OCI-LY3 (cell line): Measurements from ENCODE around the gene C1orf21.

ENCODE experiments used
- H2AFZ ChIP-seq: fragments of 200-600, 300-600 bp; shearing (Covaris generic); 2 replicates; pipeline ENCODE4 v1.6.0; 2014; ENCODE audit warnings: antibody characterized with exemption, low read depth, low read length
- H3K27ac ChIP-seq: fragments of 200-600, 300-600 bp; sonication (generic); 2 replicates; pipeline ENCODE4 v1.5.1; 2014; ENCODE audit warnings: mild to moderate bottlenecking, low read length, moderate library complexity, mixed read lengths
- H3K27me3 ChIP-seq: fragments of 200-600, 300-600 bp; sonication (generic); 2 replicates; pipeline ENCODE4 v1.6.1; 2014; ENCODE audit warnings: low read depth, low read length, mixed read lengths
- H3K36me3 ChIP-seq: fragments of 200-600, 300-600 bp; sonication (generic); replicated peaks from 2 replicates; pipeline ENCODE3; 2014; ENCODE audit warnings: low read depth, low read length, mixed read lengths
- H3K4me1 ChIP-seq: fragments of 300-600, 200-600 bp; sonication (generic); 2 replicates; pipeline ENCODE4 v1.6.1; 2014; ENCODE audit warnings: low read length, mixed read lengths
- H3K4me2 ChIP-seq: fragments of 200-600, 300-600 bp; sonication (generic); 2 replicates; pipeline ENCODE4 v1.6.1; 2014; ENCODE audit warnings: low read length, mixed read lengths
- H3K4me3 ChIP-seq: fragments of 300-600, 200-600 bp; sonication (generic); 2 replicates; pipeline ENCODE4 v1.5.1; 2014; ENCODE audit warnings: antibody characterized with exemption, mild to moderate bottlenecking, low read length, moderate library complexity
- H3K79me2 ChIP-seq: fragments of 300-600, 200-600 bp; shearing (Covaris generic); 2 replicates; pipeline ENCODE4 v1.6.1; 2014; ENCODE audit warnings: mild to moderate bottlenecking, low read length, mixed read lengths
- H3K9ac ChIP-seq: fragments of 300-600, 200-600 bp; shearing (Covaris generic); 2 replicates; pipeline ENCODE4 v1.6.0; 2014; ENCODE audit warnings: mild to moderate bottlenecking, low read length, moderate library complexity
- H3K9me3 ChIP-seq: fragments of 200-600, 300-600 bp; shearing (Covaris generic); 2 replicates; pipeline ENCODE4 v1.6.1; 2014; ENCODE audit warnings: low read length, mixed read lengths; ENCODE audit not compliant: insufficient read depth
- H4K20me1 ChIP-seq: fragments of 200-600, 300-600 bp; sonication (generic); 2 replicates; pipeline ENCODE4 v1.6.1; 2016; ENCODE audit warnings: low read length, mixed read lengths; ENCODE audit not compliant: insufficient read depth
- CTCF ChIP-seq: fragments of 200-600, 300-600 bp; sonication (generic); IDR thresholded peaks from 2 replicates; pipeline ENCODE4 v1.5.1; 2014; ENCODE audit warnings: antibody characterized with exemption, low read length, low read depth
- EZH2phosphoT487 ChIP-seq: fragments of 200-600 bp; shearing (Covaris generic); IDR thresholded peaks from 2 replicates; pipeline ENCODE4 v1.6.1; 2018; ENCODE audit warnings: antibody characterized with exemption, mixed run types, low read depth

C1orf21 gene

DNA sequence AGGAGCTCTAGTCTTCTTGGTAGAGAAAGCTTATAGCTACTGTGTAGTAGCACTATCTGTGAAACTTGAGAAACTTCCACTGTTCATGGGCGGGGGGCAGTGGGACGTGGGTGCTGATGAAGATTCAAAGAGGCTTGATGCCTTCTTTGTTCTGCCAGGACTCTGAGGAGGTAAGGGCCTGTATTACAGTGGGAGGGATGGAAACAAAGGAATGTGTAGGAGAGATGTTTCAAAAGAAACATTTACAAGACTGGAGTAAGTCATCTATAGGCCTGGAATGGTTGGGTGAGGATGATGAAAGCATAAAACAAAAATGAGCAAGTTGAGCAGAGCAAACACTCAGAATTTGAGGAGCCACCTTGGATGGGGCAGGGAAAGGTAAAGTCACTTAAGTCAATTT is 89.4 kb downstream of the C1orf21 start:
- TF ChIP-seq CTCF (no peak), EZH2phosphoT487 (no peak)
- Histone ChIP-seq H3K4me3 (no peak overlapping the region), H3K36me3 (peaks cover 31% of the 10 kb centered on the region)

DNA sequence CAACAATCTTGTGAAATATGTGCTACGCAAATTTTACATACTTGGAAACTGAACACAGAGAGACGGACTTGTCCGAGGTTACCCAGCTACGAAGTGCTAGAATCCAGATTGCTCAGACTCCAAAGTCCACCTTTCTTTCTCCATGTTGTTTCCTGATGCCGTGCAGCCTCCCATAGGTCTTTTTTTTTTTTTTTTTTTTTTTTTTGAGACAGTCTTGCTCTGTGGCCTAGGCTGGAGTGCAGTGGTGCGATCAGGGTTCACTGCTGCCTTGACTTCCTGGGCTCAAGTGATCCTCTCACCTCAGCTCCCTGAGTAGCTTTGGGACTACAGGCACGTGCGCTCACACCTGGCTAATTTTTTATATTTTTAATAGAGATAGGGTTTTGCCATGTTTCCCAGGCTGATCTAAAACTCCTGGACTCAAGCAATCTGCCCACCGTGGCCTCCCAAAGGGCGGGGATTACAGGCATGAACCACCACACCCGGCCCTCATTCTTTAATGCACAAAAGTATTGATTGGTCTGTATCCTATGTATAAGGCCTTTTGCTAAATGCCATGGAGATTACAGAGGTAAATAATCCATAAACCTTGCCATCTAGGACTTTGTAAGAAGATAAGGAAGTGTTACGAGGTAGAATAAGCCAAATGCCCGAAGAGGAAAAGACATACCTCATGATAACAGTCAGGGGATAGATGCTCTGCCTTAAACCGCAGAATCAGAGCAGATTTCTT is 92.8 kb downstream of the C1orf21 start:
- no peaks in the 10 kb centered on the region for H3K79me2 ChIP-seq
- no peak overlapping the region for H3K9ac ChIP-seq
- no peak overlapping the region for H3K27ac ChIP-seq
- no peak for TF ChIP-seq CTCF
- no peak for TF ChIP-seq EZH2phosphoT487
- H4K20me1 ChIP-seq: no peaks in the 10 kb centered on the region
- H3K9me3 ChIP-seq: 0 out of 2 replicates have a peak, but pooled peaks cover 7% of the 10 kb centered on the region
- peaks cover 9% of the 10 kb centered on the region for H3K4me1 ChIP-seq
- no peaks in the 10 kb centered on the region for H3K27me3 ChIP-seq
- no peak overlapping the region for H3K4me3 ChIP-seq
- H3K4me2 ChIP-seq: no peak overlapping the region
- H2AFZ ChIP-seq: no peak overlapping the region
- H3K36me3 ChIP-seq: peaks cover 14% of the 10 kb centered on the region

More for the DNA sequence above, 89.4 kb downstream of the C1orf21 start:
- Histone ChIP-seq H3K27me3 (no peaks in the 10 kb centered on the region), H3K9me3 (peaks cover 26% of the 10 kb centered on the region; the same call in 1 of the 2 replicates), H3K4me2 (no peak overlapping the region), H4K20me1 (no peaks in the 10 kb centered on the region), H3K4me1 (no peaks in the 10 kb centered on the region), H3K27ac (no peak overlapping the region), H3K9ac (no peak overlapping the region), H2AFZ (no peak overlapping the region), H3K79me2 (no peaks in the 10 kb centered on the region)

DNA sequence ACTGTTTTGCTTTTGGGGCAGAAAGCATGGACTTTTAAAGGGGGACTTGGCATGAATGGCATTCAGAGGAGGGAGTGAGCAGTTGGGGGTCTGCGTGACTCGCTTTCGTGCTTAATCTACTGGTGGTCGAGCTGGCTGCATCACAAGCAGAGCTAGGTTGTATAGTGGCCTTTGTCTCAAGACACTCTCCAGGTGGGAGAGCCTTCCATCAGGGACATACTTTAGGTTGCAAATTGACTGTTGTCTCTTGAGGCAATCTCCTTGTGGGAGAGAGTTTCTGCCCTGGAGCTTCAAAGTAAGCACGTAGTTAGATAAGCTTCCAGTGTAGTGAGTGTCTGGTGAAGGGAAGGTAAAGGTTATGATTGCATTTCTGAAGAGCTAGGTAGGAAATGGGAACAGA is 93.9 kb downstream of the C1orf21 start:
- TF ChIP-seq EZH2phosphoT487: no peak
- no peak for TF ChIP-seq CTCF
- H3K36me3 ChIP-seq: peaks cover 7% of the 10 kb centered on the region
- no peaks in the 10 kb centered on the region for H3K9me3 ChIP-seq
- H3K4me2 ChIP-seq: no peak overlapping the region
- peaks cover 14% of the 10 kb centered on the region for H3K4me1 ChIP-seq
- no peak overlapping the region for H3K9ac ChIP-seq
- H3K79me2 ChIP-seq: no peaks in the 10 kb centered on the region
- H4K20me1 ChIP-seq: no peaks in the 10 kb centered on the region
- no peak overlapping the region for H2AFZ ChIP-seq
- no peak overlapping the region for H3K27ac ChIP-seq
- H3K4me3 ChIP-seq: no peak overlapping the region
- no peaks in the 10 kb centered on the region for H3K27me3 ChIP-seq

DNA sequence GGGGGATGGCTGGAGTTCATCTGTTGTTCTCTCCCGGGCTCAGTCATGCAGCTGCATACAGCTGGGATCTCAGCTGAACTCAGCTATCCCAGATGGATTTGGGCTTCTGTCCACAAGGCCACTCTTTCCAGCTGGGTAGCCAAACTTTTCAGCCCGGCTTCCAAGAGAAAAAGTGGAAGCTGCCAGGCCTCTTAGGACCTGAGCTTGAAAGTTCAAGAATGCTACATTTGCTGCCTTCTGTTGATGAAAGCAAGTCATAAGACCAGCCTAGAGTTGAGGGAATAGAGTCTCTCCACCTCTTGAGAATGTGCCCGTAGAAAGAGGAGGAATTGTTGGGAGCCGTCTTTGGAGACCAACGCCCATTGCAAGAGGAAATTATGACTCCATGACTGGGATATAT is 95.3 kb downstream of the C1orf21 start:
- Histone ChIP-seq H3K4me2 (no peak overlapping the region), H3K4me1 (peaks cover 28% of the 10 kb centered on the region), H2AFZ (no peak overlapping the region), H3K27ac (no peak overlapping the region), H3K36me3 (peaks cover 7% of the 10 kb centered on the region), H3K4me3 (no peak overlapping the region), H4K20me1 (no peaks in the 10 kb centered on the region), H3K9me3 (no peaks in the 10 kb centered on the region), H3K9ac (no peak overlapping the region), H3K79me2 (no peaks in the 10 kb centered on the region), H3K27me3 (no peaks in the 10 kb centered on the region)
- TF ChIP-seq CTCF: no peak
- no peak for TF ChIP-seq EZH2phosphoT487
